ENCODE measurements around the gene ACAP2. TPM values are rescaled to one million over a fixed set of nuclear protein-coding genes. Genes with fewer than 3 reads are reported as not detected.

ACAP2 gene
- total RNA-seq, 1 experiment from 2014 or later: 57.9 TPM

- no TSS peak for BruUV-seq (replicated peaks)
- Histone ChIP-seq H3K9me3 (ENCODE audit: control insufficient read depth, insufficient read depth, low read depth, low read length) (no peaks in the 10 kb centered on the region), H3K4me1 (ENCODE audit: control insufficient read depth, insufficient read depth, low read length) (peaks cover 22% of the 10 kb centered on the region), H3K36me3 (ENCODE audit: control insufficient read depth, insufficient read depth, low read length) (no peaks in the 10 kb centered on the region), H3K4me3 (ENCODE audit: low read depth in 2 of 2, low read length in 2 of 2) (peak overlapping the region; percentile 52 to 71), H3K27me3 (ENCODE audit: control insufficient read depth, insufficient read depth, low read length) (no peaks in the 10 kb centered on the region), H3K27ac (ENCODE audit: low read length) (peak overlapping the region; percentile 58; the same call in 1 of the 2 replicates)
- in situ Hi-C loops (cut with HindIII; ENCODE audit: low pct_unique_long_range_greater_than_20kb, low sequenced_read_pairs): no loop called here
- peak; percentile 84 for ATAC-seq
- CTCF ChIA-PET: interaction anchor here (0.6 to 1.3 kb wide), 3 partner anchors 11 to 793 kb away, joined by 4 to 8 read pairs (median 4); partner anchors contain the start of gene XXYLT1
- intact Hi-C loops (cut with micrococcal nuclease; ENCODE audit: unreplicated experiment): loop anchor here (1.0 kb wide), 1 partner anchor 578 kb away; no protein-coding TSS in a partner anchor
- DNase-seq (ENCODE audit: low read depth, low spot score): no peak
- POLR2A ChIA-PET: interaction anchor here (0.6 kb wide), 1 partner anchor 588 kb away, joined by 3 read pairs; no protein-coding TSS in a partner anchor
- no peak for TF ChIP-seq TCF7L2 (IDR thresholded peaks at IDR 0.05; ENCODE audit: low read depth, low read length)
- TF ChIP-seq SIN3A (IDR thresholded peaks at IDR 0.05; ENCODE audit: borderline replicate concordance, insufficient read depth, low read depth, low read length): 0 out of 2 replicates have a peak, but pooled peaks have one; percentile 71
- peak; percentile 86 for TF ChIP-seq CTCF (IDR thresholded peaks at IDR 0.05)
- TF ChIP-seq, protein P1, sequence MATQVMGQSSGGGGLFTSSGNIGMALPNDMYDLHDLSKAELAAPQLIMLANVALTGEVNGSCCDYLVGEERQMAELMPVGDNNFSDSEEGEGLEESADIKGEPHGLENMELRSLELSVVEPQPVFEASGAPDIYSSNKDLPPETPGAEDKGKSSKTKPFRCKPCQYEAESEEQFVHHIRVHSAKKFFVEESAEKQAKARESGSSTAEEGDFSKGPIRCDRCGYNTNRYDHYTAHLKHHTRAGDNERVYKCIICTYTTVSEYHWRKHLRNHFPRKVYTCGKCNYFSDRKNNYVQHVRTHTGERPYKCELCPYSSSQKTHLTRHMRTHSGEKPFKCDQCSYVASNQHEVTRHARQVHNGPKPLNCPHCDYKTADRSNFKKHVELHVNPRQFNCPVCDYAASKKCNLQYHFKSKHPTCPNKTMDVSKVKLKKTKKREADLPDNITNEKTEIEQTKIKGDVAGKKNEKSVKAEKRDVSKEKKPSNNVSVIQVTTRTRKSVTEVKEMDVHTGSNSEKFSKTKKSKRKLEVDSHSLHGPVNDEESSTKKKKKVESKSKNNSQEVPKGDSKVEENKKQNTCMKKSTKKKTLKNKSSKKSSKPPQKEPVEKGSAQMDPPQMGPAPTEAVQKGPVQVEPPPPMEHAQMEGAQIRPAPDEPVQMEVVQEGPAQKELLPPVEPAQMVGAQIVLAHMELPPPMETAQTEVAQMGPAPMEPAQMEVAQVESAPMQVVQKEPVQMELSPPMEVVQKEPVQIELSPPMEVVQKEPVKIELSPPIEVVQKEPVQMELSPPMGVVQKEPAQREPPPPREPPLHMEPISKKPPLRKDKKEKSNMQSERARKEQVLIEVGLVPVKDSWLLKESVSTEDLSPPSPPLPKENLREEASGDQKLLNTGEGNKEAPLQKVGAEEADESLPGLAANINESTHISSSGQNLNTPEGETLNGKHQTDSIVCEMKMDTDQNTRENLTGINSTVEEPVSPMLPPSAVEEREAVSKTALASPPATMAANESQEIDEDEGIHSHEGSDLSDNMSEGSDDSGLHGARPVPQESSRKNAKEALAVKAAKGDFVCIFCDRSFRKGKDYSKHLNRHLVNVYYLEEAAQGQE (IDR thresholded peaks at IDR 0.05; ENCODE audit: insufficient read depth in 1 of 2, low read depth in 2 of 2, low read length in 1 of 2): no peak
- TF ChIP-seq POLR2AphosphoS5 (IDR thresholded peaks at IDR 0.05; ENCODE audit: low read depth, low read length): 0 out of 2 replicates have a peak, but pooled peaks have one; percentile 8
Measured at GRCh38 chr3:195260280-195260905, 182.4 kb downstream of the ACAP2 start.

GRCh38 chr3:195259475-195260279 is 183.1 kb downstream of the ACAP2 start:
- no peak for DNase-seq (ENCODE audit: low read depth, low spot score)
- Histone ChIP-seq H3K4me3 (ENCODE audit: low read depth in 2 of 2, low read length in 2 of 2) (peak overlapping the region; percentile 52 to 71), H3K36me3 (ENCODE audit: control insufficient read depth, insufficient read depth, low read length) (no peaks in the 10 kb centered on the region), H3K9me3 (ENCODE audit: control insufficient read depth, insufficient read depth, low read depth, low read length) (no peaks in the 10 kb centered on the region), H3K27me3 (ENCODE audit: control insufficient read depth, insufficient read depth, low read length) (no peaks in the 10 kb centered on the region), H3K4me1 (ENCODE audit: control insufficient read depth, insufficient read depth, low read length) (peaks cover 22% of the 10 kb centered on the region), H3K27ac (ENCODE audit: low read length) (peak overlapping the region; percentile 87)
- intact Hi-C loops (cut with micrococcal nuclease; ENCODE audit: unreplicated experiment): loop anchor here (1.0 to 10.0 kb wide), 2 partner anchors 105 to 577 kb away; no protein-coding TSS in a partner anchor
- TF ChIP-seq CTCF (IDR thresholded peaks at IDR 0.05) (peak; percentile 100), POLR2AphosphoS5 (IDR thresholded peaks at IDR 0.05; ENCODE audit: low read depth, low read length) (no peak), SIN3A (IDR thresholded peaks at IDR 0.05; ENCODE audit: borderline replicate concordance, insufficient read depth, low read depth, low read length) (no peak), TCF7L2 (IDR thresholded peaks at IDR 0.05; ENCODE audit: low read depth, low read length) (peak; percentile 96)
- TF ChIP-seq, protein P1 (IDR thresholded peaks at IDR 0.05; ENCODE audit: insufficient read depth in 1 of 2, low read depth in 2 of 2, low read length in 1 of 2): no peak
- ATAC-seq: peak; percentile 77
- CTCF ChIA-PET: interaction anchor here (0.7 to 1.3 kb wide), 3 partner anchors 12 to 577 kb away, joined by 3 to 8 read pairs (median 4); no protein-coding TSS in a partner anchor
- POLR2A ChIA-PET: interaction anchor here (1.1 kb wide), 1 partner anchor 577 kb away, joined by 3 read pairs; no protein-coding TSS in a partner anchor
- in situ Hi-C loops (cut with HindIII; ENCODE audit: low pct_unique_long_range_greater_than_20kb, low sequenced_read_pairs): no loop called here
- no TSS peak for BruUV-seq (replicated peaks)
